NAMALWA (cell line): ENCODE results near the gene ARHGAP19.

Experiments
- DNase-seq: peaks from one replicate; pipeline ENCODE4 v3.0.0-alpha.2; 2015; ENCODE audit warnings: low spot score

Gene ARHGAP19, protein sequence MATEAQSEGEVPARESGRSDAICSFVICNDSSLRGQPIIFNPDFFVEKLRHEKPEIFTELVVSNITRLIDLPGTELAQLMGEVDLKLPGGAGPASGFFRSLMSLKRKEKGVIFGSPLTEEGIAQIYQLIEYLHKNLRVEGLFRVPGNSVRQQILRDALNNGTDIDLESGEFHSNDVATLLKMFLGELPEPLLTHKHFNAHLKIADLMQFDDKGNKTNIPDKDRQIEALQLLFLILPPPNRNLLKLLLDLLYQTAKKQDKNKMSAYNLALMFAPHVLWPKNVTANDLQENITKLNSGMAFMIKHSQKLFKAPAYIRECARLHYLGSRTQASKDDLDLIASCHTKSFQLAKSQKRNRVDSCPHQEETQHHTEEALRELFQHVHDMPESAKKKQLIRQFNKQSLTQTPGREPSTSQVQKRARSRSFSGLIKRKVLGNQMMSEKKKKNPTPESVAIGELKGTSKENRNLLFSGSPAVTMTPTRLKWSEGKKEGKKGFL

DNA sequence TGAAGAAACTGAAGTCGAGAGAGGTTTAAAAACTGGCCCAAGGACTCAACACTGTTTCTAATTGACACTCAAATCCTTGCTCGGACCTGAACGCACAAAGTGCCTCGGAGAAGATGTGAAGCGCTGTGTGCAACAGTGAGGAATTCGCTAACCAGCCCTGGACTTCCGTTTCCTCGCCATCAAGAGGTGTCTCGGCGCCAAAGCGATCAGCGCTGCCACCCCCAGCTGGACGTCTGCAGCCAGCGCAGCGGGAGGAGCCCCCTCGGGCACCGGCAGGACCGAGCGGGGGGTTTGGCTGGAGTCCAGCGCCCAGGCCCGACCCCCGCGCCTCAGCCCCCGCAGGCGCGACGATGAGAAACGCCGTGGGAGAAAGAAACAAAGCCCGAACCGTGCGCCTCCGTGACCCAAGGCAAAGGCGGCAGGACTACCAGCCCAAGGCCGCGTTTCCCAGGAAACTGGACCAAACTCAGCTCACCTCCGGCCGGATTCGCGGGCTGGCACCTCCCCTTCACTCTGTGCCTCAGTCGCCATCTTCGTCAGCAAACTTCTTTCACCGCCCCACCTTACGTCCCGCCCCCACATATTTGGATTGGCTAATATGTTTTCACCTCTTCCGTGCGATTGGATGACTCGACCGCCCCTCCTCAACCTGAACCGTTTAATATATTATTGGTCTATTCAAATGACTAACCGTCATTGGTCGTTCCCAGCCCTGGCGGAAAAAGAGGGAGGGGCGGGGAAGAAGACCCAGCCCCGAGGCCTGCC is at the start of gene ARHGAP19:
Gene ARHGAP19 (minus strand): TSS at position 541 of the 765 bp plus-strand sequence. CDS start 10 bp downstream, at position 531.
- DNase-seq = peak; percentile 99

DNA sequence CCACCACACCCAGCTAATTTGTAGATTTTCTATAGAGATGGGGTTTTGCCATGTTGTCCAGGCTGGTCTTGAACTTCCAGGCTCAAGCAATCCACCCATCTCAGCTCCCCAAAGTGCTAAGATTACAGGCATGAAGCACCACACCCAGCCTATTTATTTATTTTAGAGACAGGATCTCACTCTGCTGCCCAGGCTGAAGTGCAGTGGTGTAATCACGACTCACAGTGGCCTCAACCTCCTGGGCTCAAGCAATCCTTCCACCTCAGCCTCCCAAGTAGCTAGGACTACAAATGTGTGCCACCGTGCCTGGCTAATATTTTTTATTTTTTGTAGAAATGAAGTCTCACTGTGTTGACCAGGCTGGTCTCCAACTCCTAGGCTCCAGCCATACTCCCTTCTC is 49.0 kb upstream of the ARHGAP19 start:
- DNase-seq = no peak

DNA sequence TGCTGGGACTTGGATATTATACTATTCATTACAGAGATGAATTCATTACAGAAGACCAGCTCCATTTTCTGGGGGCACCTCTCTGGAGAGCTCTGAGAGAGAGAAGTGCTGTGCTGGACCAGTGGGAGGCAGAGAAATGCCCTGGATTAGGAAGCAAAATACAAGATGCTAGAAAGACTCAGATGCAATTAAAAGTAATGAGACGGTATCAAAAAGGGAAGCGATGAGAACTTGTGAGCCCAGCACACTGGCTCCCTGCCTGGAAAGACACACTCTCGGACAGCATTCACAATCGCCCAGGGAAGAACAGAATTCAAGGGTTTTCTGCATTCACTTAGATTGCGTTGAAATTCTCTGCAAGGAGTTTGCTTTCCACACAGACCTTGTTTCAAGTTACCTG is 45.6 kb upstream of the ARHGAP19 start:
- DNase-seq = no peak

DNA sequence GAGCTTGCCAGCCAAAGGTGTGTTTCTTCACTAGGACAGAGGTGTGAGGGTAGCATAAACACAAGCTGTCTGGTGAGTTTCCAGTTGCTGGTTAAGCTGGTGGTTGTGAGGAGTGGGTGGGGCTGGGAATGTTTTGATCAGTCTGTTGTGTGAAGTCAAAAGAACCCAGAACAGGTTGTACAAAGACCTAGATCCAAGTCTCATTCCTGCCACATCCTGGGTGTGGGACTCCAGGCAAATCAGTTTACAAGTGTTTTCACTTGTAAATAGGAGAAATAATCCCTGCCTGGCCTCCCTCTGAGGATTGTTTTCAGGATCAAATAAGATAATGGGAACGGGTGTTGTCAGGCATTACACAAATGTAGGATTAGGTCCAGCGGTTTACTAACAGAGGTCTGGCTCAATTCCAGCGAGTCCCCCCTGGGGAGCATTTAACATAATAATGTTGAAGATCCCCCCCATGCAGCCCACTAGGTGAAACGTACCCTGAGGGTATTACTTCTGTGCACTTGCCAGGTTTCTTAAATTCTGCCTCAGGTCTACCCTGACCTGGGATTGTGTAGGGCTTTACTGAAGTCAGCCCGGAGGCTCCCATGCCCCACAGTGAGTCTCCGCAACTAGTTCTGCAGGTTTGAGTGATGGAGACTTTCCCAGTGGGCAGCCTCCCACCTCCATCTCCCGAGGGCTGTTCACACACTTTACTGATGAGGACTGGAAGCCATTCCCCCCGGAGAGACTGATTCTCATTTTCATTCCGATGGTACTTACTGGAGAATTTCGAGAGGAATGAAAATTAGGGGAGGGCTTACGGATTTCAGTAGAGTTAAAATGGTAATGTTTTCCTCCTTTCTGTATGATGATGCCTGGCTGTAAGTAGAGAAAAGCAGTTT is 44.8 kb upstream of the ARHGAP19 start:
- no peak for DNase-seq

DNA sequence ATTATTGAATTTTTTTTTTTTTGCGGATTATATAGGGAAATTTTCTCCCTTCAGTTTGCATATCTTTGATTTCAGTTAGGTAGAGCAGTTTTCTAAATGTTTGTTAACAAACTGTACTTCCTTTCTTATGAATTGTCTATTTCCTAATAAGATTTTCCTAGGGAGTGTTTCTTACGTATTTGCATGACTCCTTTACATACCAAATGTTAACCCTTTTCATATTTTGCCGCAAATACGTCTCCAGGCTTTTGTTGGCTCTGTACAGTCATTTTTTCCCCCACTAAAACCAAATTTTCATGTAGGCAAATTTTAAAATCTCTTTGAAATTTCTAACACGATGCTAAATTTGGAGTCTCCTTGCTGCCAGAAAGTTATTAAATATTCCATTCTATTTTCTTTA is 44.0 kb upstream of the ARHGAP19 start:
- peak; percentile 37 for DNase-seq

DNA sequence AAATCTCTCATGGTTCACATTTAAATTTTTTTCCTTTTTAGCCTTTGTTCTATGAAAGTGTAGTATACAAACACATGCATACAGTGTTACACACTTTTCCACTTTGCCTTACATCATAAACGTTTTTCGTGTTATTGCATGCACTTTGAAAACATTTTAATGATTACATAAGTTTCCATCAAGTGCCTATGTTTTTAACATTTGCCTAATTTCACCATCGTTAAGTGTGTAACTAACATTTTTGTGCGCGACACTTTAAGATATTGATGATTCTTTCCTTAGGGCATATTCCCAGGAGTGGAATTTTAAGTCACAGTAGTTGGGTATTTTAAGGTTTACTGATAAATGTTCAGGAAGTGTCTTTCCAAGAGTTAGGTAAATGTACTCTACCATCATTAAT is 43.6 kb upstream of the ARHGAP19 start:
- DNase-seq = no peak

DNA sequence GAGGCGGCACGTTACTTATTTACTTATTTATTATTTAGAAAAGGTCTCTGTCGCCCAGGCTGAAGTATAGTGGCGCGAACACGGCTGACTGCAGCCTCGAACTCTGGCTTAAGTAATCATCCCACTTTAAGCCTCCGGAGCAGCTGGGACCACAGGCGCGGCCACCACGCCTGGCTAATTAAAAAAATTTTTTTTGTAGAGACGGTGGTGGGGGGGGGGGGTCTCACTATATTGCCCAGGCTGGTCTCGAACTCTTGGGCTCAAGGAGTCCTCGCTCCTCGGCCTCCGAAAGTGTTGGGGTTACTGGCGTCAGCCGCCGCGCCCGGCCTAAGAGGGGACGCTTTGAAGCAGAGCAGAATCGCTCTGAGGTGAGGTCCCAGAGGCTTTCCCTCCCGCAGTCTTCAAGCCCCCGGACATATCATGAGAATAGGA is 42.8 kb upstream of the ARHGAP19 start:
- DNase-seq = no peak

DNA sequence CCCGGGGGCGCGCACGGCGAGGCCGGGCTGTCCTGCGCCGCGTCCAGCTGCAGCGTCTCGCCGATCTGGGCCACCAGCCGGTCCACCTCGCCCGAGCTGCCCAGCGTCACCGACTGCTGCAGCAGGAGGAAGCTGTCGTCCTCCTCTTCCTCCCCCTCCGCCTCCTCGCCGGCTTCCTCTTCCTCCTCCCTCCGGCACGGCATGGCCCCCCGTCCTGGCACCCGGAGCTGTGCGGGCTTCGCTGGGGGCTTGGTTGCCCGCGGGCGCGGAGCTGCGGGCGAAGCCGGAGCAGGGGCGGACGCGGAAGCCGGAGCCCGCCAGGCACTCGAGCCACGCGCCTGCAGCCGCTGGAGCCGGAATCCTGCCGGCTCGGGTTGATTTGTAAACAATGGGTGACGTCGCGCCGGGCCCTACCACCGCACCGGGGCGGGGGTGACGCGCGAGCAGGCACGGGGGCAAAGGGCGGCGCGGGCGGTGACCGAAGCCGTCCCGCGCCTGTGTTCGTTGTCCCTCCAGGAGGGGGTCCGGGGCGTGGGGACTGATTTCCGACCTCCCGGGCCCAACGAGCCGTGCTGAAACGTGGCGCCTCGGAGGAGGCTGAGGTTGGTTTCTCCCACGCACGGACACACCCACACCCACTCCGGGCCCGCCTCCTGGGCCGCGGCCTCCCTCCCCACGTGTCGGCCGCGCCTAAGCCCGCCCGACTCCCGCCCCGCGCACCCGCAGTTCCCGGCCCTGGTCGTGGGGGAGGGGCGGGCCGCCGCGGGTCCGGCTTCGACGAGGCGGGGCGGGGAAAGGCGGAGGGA is 42.1 kb upstream of the ARHGAP19 start, which contains the start of gene FRAT2:
Gene FRAT2 (minus strand): TSS at position 360 of the 806 bp plus-strand sequence. CDS start 157 bp downstream, at position 203.
- DNase-seq = peak; percentile 89

DNA sequence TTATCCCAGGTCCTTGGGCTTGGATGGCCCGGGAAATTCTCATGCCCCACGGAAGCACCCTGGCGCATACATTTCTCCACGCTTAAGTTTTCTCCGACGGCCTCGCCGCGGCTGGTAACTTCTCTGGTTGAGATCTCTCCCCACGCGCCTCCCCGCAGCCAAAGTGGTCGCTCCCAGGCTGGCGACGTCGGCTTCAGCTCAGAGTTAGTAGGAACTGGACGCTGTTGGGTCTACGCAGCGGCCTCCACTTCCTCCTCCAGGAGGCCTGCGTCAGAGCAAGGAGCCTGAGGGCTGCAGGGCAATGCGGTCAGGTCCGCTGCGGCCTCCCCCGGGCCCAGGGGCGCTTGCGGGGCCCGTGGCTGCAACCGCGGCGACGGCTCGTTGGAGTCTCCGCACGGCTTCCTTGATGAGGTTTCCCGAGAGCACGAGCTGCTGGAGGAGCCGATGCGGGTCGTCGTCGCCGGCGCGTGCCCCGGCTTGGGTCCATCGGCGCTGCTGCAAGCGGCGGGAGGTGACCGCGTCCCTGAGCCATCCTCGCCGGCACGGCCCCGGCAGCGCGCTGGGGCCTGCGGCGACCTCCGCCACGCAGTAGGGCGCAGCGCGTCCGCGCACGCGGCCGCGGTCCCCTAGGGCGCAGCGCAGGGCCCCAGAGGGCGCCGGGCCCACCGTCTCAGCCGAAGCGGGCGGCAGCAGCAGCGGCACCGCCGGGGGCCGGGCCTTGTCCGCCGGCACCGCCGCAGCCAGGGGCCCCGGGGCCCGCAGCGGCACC is 41.3 kb upstream of the ARHGAP19 start:
- peak; percentile 68 for DNase-seq

DNA sequence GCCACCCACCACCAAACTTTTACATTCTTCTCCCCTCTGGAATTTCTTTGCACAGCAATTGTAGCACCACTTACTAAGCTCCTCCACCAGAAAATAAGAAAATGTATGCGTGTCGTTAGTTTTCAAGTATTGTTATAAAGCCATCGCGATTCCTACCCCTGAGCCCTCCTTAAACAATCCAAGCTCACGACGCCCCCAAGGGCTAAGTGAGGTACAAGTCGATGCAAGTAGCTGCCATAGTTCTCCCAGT is 40.8 kb upstream of the ARHGAP19 start:
- peak; percentile 68 for DNase-seq

DNA sequence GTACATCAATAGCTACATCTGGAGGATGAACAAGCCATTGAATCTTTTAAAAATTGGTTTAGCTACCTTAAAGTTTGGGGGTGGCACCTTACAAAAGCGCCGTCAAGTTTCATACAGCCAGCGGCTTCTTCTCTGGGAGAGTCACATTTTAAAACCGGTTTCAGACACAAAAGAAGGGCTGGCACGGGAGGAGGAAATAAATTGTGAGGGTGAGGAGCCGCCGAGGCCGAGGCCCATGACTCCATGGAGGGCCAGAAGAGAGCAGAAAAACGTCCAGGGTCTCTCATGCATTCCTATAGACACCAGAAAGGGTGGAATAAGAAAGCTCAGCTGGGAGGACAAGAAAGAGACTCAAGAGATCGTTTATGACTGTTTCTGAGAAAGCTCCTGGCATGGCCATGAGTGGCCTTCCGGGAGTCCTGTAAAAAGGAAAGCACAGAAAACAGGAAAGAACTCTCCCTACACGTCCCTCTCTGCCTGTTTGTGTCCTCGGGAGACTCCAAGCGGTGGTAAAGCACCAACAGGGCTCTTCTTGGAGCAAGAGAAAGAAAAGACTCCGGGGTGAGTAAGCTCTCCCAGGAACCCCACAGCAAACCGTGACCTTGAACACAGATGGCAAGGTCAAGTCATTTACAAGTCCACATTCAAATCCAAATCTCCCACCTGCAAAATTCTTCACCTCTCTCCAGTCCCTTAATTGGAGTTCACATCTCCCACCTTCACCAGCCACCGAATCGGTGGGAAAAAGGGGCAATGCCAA is 40.3 kb upstream of the ARHGAP19 start:
- peak; percentile 32 for DNase-seq

DNA sequence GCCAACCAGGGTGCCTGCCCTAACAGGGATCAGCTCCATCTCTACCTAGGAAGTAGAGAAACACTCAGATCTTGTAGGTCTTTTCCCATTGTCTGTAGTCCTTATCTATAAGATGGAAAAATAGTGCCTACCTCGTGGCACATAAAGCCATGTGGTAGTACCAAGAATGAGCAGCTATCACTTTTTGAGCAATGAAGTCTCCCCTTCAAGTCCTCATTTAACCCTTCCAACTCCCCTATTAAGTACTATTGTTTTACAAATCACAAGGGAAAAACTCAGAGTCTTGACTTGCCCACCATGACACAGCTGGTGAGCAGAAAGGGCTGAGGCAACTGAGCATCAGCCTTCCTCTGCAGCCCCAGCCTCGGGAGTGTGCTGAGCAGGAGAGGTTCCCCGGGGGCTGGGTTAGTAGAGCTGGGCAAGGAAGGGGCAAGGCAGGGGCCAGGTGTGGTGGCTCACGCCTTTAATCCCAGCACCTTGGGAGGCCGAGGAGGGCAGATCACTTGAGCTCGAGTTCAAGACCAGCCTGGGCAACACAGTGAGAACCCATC is 38.8 kb upstream of the ARHGAP19 start:
- no peak for DNase-seq

DNA sequence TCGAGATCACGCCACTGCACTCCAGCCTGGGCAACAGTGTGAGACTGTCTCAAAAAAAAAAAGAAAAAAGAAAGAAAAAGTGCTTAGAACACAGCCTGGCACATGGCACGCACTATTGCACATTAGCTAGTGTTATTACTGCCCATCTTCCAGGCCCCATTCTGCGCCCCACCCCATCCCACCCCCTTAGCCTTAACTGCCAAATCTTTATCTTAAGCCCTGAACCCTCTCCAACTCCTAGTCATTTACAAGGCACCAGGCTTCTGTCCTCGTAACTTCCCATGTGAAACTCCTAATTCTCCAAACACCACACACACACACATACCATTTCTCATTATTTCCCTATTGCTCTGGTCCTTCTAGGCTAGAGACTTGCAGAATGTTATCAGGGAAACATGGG is 37.3 kb upstream of the ARHGAP19 start:
- DNase-seq = no peak

DNA sequence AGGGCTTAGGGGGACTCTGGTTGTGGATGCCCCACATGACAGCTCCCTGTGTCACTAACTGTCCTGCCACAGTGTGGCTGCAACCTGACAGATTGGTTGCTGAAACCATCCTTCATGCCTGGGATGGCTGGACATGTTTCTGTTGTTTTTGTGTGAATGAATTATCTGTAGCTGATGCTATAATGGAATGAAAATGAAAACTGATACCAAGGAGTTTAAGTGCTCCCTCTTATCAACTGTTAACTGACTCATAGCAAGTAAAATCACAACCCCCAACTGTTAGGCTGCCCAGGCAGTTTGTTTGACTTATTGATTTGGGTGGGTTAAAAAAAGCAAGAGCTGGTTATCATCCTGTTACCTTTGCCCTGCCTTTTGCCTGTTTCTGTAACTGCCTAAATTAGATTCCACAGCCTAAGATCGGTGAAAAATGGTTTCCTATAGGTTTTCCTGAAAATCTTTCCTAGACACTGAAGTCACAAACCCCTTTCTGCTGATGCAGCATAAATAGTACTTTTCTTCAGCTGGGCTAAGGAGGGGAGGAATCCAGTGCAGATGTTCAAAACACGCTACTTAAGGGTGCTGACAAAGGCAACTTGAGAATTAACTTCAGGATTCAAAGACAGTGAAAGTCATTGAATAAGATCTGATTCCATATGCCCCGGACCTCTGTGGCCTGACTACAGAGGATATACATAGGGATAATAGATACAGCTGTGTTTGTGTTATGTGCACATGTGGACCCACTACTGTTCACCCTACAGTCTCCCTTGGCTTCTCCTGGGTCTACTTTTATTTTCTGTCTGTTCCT is 36.4 kb upstream of the ARHGAP19 start:
- DNase-seq = no peak

DNA sequence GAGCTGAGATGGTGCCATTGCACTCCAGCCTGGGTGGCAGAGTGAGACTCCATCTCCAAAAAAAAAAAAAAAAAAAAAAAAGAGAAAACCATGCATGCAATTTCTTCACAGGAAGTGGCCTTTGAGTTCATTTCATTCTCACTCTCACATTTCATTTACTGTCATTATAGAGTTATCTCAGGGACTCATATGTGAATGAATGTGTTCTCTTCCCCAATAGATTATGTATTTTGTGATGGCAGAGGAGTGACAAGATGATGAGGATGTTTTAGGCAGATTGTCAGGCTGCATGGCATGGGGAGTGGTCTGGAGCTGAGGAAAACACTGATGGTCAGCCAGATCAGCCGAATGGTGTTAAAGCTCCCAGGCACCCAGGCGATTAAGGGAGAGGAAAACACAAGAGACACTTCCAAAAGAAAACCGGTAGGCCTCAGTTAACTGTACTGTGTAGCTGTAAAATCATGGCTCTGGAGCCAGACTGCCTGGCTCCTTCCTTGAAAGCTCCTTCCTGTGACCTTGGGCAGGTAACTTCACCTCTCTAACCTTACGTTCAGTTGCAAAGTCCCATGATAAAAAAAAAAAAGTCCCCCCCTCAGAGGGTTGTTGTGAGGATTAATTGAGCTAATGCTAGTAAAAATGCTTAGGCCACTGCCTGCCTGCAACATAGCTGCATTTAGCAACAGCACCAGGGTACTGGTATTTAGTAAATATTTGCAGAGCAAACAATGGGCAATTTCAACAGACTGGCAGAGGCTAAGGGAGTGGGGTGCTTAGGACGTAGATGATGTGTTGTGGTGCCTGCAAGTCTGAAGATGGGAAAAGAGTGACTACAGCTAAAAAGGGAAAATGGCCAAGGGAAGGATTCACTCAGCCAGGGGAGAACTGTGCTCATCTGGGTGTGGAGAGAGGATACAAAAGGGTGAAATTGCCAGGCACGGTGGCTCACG is 35.2 kb upstream of the ARHGAP19 start:
- DNase-seq = no peak

DNA sequence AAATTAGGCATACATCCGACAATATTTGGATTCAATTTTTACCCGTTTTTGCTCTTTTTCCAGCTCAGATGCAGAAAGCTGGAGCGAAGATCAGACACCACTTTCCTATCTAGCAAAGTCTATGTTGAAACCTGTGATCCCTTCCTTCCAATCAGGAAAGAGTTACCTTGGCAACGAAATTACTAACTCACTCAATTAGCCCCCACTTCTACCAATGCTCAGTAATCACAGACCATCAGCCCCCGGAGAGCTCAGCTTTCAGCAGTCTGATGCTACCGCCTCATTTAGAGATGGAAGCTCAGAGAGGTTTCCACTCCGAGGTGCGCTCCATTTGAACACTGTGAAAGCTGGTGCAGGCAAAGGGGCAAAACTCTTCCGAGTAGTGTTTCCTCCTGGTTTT is 33.3 kb upstream of the ARHGAP19 start:
- DNase-seq = no peak

DNA sequence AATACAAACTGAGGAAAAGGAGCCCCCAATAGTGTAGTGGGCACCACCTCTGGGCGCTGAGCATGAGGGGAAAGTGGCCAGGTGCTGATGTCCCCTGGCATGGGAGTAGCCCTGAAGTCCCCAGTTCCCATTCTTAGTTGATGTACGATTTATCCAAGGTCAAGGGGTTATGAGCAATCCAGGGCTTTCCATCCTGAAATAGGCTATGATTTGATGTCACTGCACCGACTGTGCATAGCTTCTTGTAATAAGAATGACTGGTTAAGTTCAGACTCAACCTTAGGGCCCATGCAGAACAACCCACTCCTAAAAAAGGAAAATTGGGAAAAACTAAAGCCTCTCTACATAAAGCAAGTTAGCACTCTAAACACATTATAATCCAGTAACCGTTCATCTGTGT is 31.1 kb upstream of the ARHGAP19 start:
- no peak for DNase-seq

DNA sequence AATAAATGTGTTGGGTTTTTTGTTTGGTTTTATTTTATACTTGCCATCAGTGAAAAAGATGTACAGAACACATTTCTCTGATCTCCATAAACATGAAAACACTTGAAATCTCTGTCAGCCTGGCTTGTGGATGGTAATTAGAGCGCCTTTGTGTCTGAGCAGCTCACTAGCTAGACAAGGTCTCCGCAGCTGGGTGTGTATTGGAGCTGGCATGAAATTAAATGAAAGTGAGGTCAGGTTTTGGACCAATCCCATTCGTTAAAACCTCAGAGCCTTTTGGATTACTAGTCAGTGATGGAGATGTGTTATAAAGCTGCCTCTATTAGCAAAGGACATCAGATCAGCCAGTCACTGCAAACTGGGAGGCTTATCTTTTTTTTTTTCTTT is 29.4 kb upstream of the ARHGAP19 start:
- no peak for DNase-seq
